Ovary (tissue), 9 donors: ENCODE data around the gene STK10. TPM values are rescaled to one million over a fixed set of nuclear protein-coding genes. Genes with fewer than 3 reads are reported as not detected.
A peak's percentile ranks its signal among the peaks of the same experiment; 100 is the strongest.

Experiments
- DNase-seq, 5 donors: peaks; one replicate each; pipeline ENCODE4 v3.0.0-alpha.2; 2019 to 2020
- H3K27ac ChIP-seq, 2 donors: fragments of 200-600 bp; one replicate each; pipeline versions ENCODE4 v1.5.1 to v1.8.0; 2019 to 2022
- H3K27me3 ChIP-seq: fragments of 200-600 bp; one replicate; pipeline ENCODE4 v1.8.0; 2022
- H3K36me3 ChIP-seq: fragments of 200-600 bp; sonication (generic); one replicate; pipeline ENCODE4 v1.5.1; 2019
- H3K4me1 ChIP-seq: one replicate; pipeline ENCODE4 v1.8.1; 2013; ENCODE audit warnings: mild to moderate bottlenecking, moderate library complexity; ENCODE audit not compliant: insufficient read depth
- H3K4me3 ChIP-seq: fragments of 200-600 bp; sonication (generic); one replicate; pipeline ENCODE4 v1.5.1; 2017
- H3K9me3 ChIP-seq, 2 donors: fragments of 200-600 bp in 1 of 2; sonication (generic) in 1 of 2; one replicate each; pipeline versions ENCODE4 v1.5.1 to v1.8.1; 2013 to 2019; ENCODE audit warnings: mild to moderate bottlenecking in 1 of 2, moderate library complexity in 1 of 2
- CTCF ChIP-seq, 3 donors: fragments of 450-650 bp in 2 of 3; fragments of 200-600 bp in 1 of 3; IDR thresholded peaks; one replicate each; pipeline versions ENCODE4 v1.5.1 to v1.8.0; 2016 to 2022; ENCODE audit warnings: antibody characterized with exemption in 3 of 3, mild to moderate bottlenecking in 1 of 3
- EP300 ChIP-seq: sonication (generic); formaldehyde crosslinking; IDR thresholded peaks from one replicate; pipeline ENCODE4 v1.6.1; 2017; ENCODE audit warnings: antibody characterized with exemption
- POLR2A ChIP-seq: fragments of 450-650 bp; IDR thresholded peaks from one replicate; pipeline ENCODE4 v1.6.1; 2017; ENCODE audit warnings: antibody characterized with exemption, mild to moderate bottlenecking, moderate library complexity
- WGBS, 3 donors: extraction: QIAGEN DNeasy Blood & Tissue Kit in 1 of 3; methylation state at CpG; one replicate each; pipeline versions ENCODE4 v1.1.5 to v1.1.7; 2013 to 2017; 5-methylcytosine and 5-hydroxymethylcytosine counted together
- intact Hi-C, 4 donors: fragments of 100-400 bp; cut with DNase I; formaldehyde crosslinking; loops; one replicate each; pipeline versions ENCODE4 v1.11.0 to v1.15.1; 2022 to 2023
- polyA plus RNA-seq, 2 donors: library from polyadenylated mRNA; stranded (reverse); fragments of 200-250 nt in 1 of 2; fragments of 350-450 nt in 1 of 2; fragmentation: Illumina TruSeq in 1 of 2; extraction: RNeasy Lipid Tissue Mini Kit (QIAGEN cat#74804) in 1 of 2; gene quantifications; one replicate each; pipeline ENCODE4 v1.2.3, GENCODE V29; 2013 to 2014
- total RNA-seq, 7 donors: library from RNA; depleted of rRNA in 2 of 7; stranded (reverse); fragments of >200 nt in 2 of 7; fragmentation: NEBNext Ultra II Directional in 3 of 7; extraction: Animal tissue kit (Norgen Biotek cat#: 25700) in 3 of 7; gene quantifications; one replicate each; pipeline versions ENCODE4 v1.1.0 to v1.2.4, GENCODE V29; 2016 to 2023
- donor health status: DM: no; HTN: no; CAD: no; lungs with moderate emphysema.
- donor health status: DM: no; HTN: no; CAD: no.
- donor health status: Bipolar disorder and iron deficiency.
- donor health status: DM: yes; HTN: yes; CAD: no.
- donor health status: DM: no; HTN: no; CAD: no.
- donor health status: DM: yes; HTN: yes; CAD: no.

Gene STK10
- total and polyA plus RNA-seq, 9 donors: 5.4 to 15.5 (median 10.0) TPM

- intact Hi-C loops: no loop called here
- Histone ChIP-seq H3K4me1 (peaks cover 2% of the 10 kb centered on the region), H3K36me3 (no peaks in the 10 kb centered on the region), H3K4me3 (no peak overlapping the region), H3K9me3 (no peaks in the 10 kb centered on the region), H3K27me3 (no peaks in the 10 kb centered on the region), H3K27ac (no peak overlapping the region)
- 16 to 21% (median 19%) methylated on average over 4 of the region's 4 CpGs for WGBS, 3 donors
- TF ChIP-seq POLR2A: no peak
- no peak for TF ChIP-seq CTCF (IDR thresholded peaks at IDR 0.05)
- no peak for TF ChIP-seq EP300
- peak; percentile 46 to 69 (median 63) for DNase-seq
Observed at GRCh38 chr5:172123269-172123692, 64.7 kb downstream of the STK10 start.

- peaks cover 2% of the 10 kb centered on the region for H3K4me1 ChIP-seq
- H3K9me3 ChIP-seq: no peaks in the 10 kb centered on the region
- DNase-seq: no peak
- H3K27ac ChIP-seq: no peak overlapping the region
- intact Hi-C loops: no loop called here
- 87 to 90% (median 88%) methylated on average over 12 of the region's 12 CpGs for WGBS, 3 donors
- H3K27me3 ChIP-seq: no peaks in the 10 kb centered on the region
- TF ChIP-seq POLR2A (no peak), CTCF (IDR thresholded peaks at IDR 0.05) (no peak), EP300 (no peak)
- H3K36me3 ChIP-seq: no peaks in the 10 kb centered on the region
- no peak overlapping the region for H3K4me3 ChIP-seq
Observed at GRCh38 chr5:172119921-172120688, 67.9 kb downstream of the STK10 start.

- TF ChIP-seq EP300: no peak
- TF ChIP-seq CTCF (IDR thresholded peaks at IDR 0.05): no peak
- no peak for TF ChIP-seq POLR2A
- Histone ChIP-seq H3K36me3 (no peaks in the 10 kb centered on the region), H3K4me3 (no peak overlapping the region), H3K4me1 (peaks cover 2% of the 10 kb centered on the region), H3K27ac (no peak overlapping the region), H3K27me3 (no peaks in the 10 kb centered on the region), H3K9me3 (no peaks in the 10 kb centered on the region)
- WGBS, 3 donors: 88 to 94% (median 90%) methylated on average over 11 of the region's 11 CpGs
- intact Hi-C loops: no loop called here
- no peak for DNase-seq
Observed at GRCh38 chr5:172118891-172119290, 69.1 kb downstream of the STK10 start.

- DNase-seq: no peak
- H3K4me1 ChIP-seq: peaks cover under 1% of the 10 kb centered on the region
- no peaks in the 10 kb centered on the region for H3K9me3 ChIP-seq
- TF ChIP-seq CTCF (IDR thresholded peaks at IDR 0.05): no peak
- TF ChIP-seq EP300: no peak
- TF ChIP-seq POLR2A: no peak
- intact Hi-C loops: no loop called here
- H3K27me3 ChIP-seq: no peaks in the 10 kb centered on the region
- no peak overlapping the region for H3K27ac ChIP-seq
- 79 to 86% (median 82%) methylated on average over 9 of the region's 9 CpGs for WGBS, 3 donors
- no peak overlapping the region for H3K4me3 ChIP-seq
- no peaks in the 10 kb centered on the region for H3K36me3 ChIP-seq
Observed at GRCh38 chr5:172117977-172118701, 69.9 kb downstream of the STK10 start.
